Measurements from ENCODE around the gene PBOV1. TPM values are rescaled to one million over a fixed set of nuclear protein-coding genes. Genes with fewer than 3 reads are reported as not detected.

Gene PBOV1
- total RNA-seq, 1 donor from 2014 or later, result not detected

DNA sequence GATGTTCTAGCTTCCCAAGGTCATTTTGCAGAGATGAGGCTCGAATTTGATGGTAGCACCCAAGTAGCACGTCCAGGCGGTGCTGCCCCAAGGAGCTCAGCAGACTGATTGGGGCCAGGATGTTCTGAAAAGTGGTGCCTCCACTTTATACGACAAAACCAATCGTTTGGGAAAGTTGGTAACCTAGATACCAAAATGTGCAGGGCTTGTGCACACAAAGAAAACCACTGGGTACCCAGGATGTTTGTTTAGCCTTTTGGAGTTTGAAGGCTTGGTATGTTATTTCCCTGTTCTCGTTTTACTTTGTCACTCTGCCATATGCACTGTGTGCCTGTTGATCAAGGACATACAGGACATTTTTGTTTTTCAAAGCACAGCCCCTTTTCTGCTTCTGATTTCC lies 40.7 kb upstream of the PBOV1 start:
- H3K9me3 ChIP-seq, result no peaks in the 10 kb centered on the region
- H3K27me3 ChIP-seq, result no peaks in the 10 kb centered on the region
- TF ChIP-seq, protein P1, sequence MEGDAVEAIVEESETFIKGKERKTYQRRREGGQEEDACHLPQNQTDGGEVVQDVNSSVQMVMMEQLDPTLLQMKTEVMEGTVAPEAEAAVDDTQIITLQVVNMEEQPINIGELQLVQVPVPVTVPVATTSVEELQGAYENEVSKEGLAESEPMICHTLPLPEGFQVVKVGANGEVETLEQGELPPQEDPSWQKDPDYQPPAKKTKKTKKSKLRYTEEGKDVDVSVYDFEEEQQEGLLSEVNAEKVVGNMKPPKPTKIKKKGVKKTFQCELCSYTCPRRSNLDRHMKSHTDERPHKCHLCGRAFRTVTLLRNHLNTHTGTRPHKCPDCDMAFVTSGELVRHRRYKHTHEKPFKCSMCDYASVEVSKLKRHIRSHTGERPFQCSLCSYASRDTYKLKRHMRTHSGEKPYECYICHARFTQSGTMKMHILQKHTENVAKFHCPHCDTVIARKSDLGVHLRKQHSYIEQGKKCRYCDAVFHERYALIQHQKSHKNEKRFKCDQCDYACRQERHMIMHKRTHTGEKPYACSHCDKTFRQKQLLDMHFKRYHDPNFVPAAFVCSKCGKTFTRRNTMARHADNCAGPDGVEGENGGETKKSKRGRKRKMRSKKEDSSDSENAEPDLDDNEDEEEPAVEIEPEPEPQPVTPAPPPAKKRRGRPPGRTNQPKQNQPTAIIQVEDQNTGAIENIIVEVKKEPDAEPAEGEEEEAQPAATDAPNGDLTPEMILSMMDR (IDR thresholded peaks at IDR 0.05), result no peak
- no peak overlapping the region for H3K27ac ChIP-seq
- intact Hi-C loops (cut with DNase I), result no loop called here
- no peaks in the 10 kb centered on the region for H3K36me3 ChIP-seq
- DNase-seq (ENCODE audit: low spot score in 2 of 2), result no peak
- no peak overlapping the region for H3K4me3 ChIP-seq
- no peaks in the 10 kb centered on the region for H3K4me1 ChIP-seq

DNA sequence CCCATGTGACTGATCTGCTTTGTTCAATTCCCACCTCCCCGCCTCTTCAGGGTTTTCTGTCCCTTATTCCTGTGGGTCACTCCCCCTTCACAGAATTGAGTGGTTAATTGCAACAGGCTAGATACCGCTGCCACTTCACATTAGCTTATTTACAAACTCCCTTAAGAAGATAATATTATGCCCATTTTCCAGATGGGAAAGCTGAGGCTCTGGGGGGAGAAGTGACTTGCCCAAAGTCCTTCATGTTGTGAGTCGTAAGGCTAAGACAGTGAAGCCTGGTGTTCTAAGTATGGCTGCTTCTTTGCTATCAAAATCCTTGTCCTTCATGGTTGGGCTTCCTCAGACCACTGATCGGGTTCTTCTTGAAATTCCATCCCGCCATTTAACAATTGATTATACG lies 39.9 kb upstream of the PBOV1 start:
- Histone ChIP-seq H3K36me3 (no peaks in the 10 kb centered on the region), H3K9me3 (no peaks in the 10 kb centered on the region), H3K4me3 (no peak overlapping the region), H3K4me1 (no peaks in the 10 kb centered on the region), H3K27ac (no peak overlapping the region), H3K27me3 (no peaks in the 10 kb centered on the region)
- DNase-seq (ENCODE audit: low spot score in 2 of 2), result no peak
- intact Hi-C loops (cut with DNase I), result no loop called here
- TF ChIP-seq, protein P1 (IDR thresholded peaks at IDR 0.05), result no peak

DNA sequence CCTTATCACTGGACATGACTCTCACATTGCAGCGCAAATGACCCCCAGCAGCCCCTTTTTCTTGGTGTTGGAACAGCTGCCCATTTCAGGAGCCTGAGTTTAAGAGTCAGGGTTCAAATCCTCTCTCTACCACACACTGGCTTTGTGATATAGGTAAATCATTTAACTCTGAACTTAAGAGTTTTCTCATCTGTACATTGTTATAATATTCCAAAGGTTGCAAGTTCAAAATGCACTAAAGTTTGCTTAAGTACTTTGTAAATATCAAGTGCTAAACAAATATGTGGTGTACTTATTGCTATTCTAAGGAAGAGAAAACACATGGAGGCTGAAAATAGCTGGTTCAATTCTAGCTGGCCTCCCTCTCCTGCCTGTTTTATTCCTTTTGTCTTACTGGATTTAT lies 39.3 kb upstream of the PBOV1 start:
- Histone ChIP-seq H3K27ac (no peak overlapping the region), H3K36me3 (no peaks in the 10 kb centered on the region), H3K9me3 (no peaks in the 10 kb centered on the region), H3K27me3 (no peaks in the 10 kb centered on the region), H3K4me1 (no peaks in the 10 kb centered on the region), H3K4me3 (no peak overlapping the region)
- DNase-seq (ENCODE audit: low spot score in 2 of 2), result no peak
- intact Hi-C loops (cut with DNase I), result no loop called here
- TF ChIP-seq, protein P1 (IDR thresholded peaks at IDR 0.05), result no peak

DNA sequence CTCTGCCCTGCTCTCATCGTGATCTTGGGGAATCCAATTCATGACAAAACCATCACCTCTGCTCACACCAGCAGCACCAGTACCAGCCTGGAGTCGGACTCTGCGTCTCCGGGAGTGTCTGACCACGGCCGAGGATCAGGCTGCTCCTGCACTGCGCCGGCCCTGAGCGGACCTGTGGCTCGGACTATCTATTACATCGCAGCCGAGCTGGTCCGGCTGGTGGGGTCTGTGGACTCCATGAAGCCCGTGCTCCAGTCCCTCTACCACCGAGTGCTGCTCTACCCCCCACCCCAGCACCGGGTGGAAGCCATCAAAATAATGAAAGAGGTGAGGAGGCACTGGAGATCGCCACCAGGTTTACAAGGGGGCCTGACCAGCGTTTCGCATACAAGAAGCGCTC lies 37.2 kb upstream of the PBOV1 start:
- TF ChIP-seq, protein P1 (IDR thresholded peaks at IDR 0.05), result no peak
- H3K4me3 ChIP-seq, result no peak overlapping the region
- no peaks in the 10 kb centered on the region for H3K9me3 ChIP-seq
- H3K4me1 ChIP-seq, result no peaks in the 10 kb centered on the region
- H3K36me3 ChIP-seq, result no peaks in the 10 kb centered on the region
- no peaks in the 10 kb centered on the region for H3K27me3 ChIP-seq
- no peak for DNase-seq (ENCODE audit: low spot score in 2 of 2)
- H3K27ac ChIP-seq, result no peak overlapping the region
- intact Hi-C loops (cut with DNase I), result no loop called here

DNA sequence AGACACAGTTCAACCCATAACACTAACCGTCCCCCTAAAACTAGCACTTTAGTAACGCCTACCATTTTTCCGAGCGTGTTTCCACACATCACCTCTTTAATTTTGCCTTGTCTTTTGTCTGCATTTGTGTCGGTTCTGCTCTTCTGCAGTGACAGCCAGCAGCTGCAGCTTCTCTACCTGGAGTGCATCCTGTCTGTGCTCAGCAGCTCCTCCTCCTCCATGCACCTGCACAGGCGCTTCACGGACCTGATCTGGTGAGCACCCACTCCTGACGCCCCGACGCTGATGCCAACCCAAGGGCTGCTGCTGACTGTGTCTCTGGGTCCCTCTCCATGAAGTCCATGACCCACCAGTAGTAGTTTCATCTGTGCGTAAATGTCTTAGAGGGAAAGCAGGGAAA lies 35.4 kb upstream of the PBOV1 start:
- no peak overlapping the region for H3K27ac ChIP-seq
- intact Hi-C loops (cut with DNase I), result no loop called here

More for the DNA sequence above, 35.4 kb upstream of the PBOV1 start:
- no peaks in the 10 kb centered on the region for H3K4me1 ChIP-seq
- H3K27me3 ChIP-seq, result no peaks in the 10 kb centered on the region
- no peak overlapping the region for H3K4me3 ChIP-seq
- TF ChIP-seq, protein P1 (IDR thresholded peaks at IDR 0.05), result no peak
- H3K36me3 ChIP-seq, result no peaks in the 10 kb centered on the region
- H3K9me3 ChIP-seq, result no peaks in the 10 kb centered on the region
- no peak for DNase-seq (ENCODE audit: low spot score in 2 of 2)
